GM21447 (cell line): ENCODE results near the gene FRAS1.
"Not testable (repeated sequence)": the region's sequence is repeated elsewhere in the genome, so short reads cannot be mapped to it uniquely, and the experiment has no call there.

Experiments
- ATAC-seq: cut with Tn5 transposase; IDR thresholded peaks from one replicate; pipeline ENCODE4 v1.9.1; 2021; ENCODE audit not compliant: unreplicated experiment

FRAS1 gene

DNA sequence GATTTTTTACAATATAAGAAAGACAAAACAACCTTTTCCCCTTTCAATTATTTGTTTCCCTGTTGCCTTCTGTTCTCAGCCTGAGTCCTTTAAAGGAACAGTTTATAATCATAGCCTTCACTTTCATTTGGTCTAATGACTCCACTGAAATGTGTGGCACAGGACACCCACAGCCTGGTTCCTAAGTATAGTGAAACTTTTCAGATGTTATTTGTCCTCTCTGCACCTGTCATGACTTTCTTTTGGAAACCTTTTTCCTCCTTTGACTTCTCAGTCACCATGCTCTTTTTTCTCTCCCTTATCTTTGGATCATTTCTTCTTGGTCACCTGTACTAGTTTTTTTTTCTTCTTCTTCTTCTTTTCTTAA lies 256.6 kb downstream of the FRAS1 start:
- ATAC-seq: no peak

DNA sequence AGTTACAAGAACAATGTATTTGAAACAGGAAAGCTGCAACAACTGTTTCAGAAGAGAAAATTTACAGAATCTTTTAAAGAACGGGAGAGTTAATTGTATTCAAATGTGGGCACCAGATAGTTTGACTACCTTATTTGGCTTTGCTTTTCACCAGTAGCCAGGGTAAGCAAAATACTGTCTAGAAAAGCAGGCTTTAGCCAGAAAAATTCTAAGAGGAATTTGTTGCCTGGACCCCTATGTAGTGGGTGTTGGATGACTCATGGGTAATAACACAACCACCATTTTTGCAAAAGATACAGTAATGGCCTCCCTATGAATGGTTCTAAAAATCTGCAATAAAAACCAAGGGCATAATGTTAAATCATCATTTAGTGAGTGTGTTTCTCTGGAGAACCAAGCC lies 261.0 kb downstream of the FRAS1 start:
- ATAC-seq: no peak

DNA sequence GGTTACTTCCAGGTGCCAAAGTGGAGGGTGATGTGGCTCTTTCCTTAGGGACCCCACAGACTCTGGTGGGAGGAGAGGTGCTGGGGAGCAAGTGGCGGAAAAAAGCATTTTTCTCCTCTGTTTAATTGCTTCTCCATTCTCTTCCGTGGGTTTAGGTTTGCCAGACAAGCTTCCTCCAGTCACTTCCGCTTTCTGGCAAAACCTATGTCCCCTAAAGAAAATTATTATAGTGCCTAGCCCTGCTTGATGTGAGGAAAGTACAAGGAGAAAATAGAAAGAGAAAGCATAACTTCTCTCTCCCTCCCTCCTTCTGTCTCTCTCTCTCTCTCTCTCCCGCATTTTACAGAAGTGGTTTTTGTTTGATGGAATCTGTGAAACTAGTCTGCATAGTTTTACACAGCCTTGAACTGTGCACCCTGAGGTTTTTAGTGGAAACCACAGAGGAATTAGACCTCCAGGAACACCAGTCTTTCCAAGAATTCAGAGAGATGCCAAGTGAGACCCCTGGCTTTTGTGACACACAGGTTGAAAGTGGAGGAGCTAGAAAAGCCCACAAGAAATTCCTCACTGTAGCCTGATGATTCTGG lies 263.3 kb downstream of the FRAS1 start:
- ATAC-seq: no peak

DNA sequence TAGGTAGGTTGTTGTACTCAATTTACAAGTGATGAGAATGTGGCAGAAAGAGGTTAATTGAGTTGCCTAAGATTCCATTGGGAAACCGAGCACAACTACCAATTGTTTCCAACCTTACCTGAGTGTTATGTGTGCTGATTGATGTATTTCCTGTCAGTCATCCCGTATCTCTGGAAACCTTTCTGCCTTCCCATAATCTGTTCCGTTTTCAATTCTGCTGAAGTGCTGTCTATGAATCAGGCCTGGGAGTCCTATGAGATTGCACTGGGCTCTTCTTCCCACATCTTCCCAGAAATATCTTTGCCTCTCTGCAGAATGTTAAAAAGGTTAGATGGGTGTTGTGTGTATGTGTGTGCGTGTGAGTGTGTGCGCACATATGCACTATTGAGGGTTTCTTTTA lies 264.9 kb downstream of the FRAS1 start:
- no peak for ATAC-seq

DNA sequence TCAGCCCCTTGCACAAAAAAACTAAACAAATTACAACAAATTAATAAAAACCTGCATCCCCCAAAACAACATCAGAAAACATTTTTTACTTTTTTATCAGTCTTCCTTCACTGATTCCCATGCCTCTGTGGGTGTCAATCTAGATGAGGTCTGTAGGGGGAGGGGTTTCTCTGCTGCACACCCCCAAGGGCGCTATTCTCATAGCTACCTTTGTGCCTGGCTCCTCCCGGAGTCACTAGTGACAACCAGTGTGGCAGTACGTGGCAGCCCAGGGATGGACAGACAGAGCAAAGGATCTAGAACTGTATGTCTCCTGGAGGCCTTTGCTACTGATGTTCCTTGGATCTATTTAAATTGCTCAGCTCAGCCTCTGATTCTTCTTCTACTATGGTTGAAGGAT lies 266.3 kb downstream of the FRAS1 start:
- ATAC-seq: no peak

DNA sequence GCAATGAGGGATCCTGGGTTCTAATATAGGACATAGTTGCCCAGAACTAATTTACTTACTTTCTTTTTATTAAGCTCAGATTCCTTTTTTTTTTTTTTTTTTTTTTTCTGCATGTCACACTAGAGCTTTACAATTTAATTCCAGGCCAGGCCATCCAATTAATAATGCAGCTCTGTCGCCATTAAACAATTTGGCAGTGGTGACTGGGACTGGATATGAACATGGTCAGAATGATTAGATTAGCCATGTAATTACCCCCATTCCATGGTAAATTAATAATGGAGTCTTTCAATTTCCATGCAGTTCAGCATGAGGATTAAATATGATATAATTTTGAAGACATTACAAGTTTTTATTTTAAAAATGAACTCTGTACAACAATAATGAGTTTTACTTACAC lies 267.5 kb downstream of the FRAS1 start:
- no peak for ATAC-seq

DNA sequence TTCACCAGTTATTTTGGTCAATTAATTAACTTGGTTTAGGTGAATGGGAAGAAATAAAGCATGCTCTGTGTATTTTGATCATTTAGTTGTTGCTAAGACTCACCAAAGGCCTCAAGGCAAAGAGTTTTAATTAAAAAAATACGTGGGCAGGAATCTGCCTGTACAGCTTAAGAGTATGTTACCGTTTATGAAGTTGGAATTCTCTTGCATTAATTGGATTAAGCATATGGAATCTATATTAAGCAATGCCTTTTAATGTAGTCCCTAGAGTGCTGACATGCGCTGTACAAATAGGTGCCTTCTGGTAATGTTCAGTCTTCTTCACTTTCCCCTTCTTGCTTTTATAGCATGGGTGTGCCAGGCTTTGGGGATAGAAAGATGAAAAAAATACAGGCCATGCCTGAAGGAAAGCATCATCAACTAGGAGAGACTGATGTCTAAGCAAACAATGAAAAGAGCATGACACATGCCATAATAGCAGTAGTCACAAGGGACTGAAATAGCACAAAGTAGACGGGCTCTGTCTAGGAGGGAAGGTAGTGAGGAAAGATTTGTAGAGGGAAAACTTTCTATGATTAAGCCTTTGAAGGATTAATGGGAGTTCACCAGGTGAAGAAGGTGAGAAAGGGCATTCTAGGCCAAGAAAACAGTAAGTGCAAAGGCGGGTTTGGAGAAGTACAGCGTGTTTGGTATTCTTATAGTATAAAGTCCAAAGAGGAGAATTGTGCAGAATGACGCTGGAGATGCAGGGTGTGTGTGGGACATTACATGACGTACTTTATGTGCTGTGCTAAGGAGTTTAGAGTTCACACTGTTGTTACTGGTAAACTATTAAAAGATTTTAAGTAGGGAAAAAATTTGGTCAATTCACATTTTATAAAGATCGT lies 268.4 kb downstream of the FRAS1 start:
- ATAC-seq: no peak

DNA sequence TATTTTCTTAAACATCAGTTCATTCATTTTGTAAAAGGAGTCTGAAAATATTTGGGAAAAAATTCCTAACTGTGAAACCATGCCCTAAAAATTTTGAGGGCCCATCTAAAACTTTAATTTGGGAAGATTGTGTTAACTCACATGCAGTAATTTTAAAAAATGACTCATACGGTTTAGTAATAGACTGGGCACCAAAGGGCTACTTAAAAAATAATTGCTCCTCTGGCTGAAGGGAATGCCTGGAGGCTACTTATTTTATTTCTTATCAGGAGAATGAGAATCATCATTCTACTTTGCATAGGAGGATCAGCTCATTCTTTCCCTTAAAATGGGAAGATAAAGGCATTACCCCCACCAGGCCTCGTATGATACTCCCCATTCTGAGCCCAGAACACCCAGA lies 271.5 kb downstream of the FRAS1 start:
- not testable (repeated sequence) for ATAC-seq

DNA sequence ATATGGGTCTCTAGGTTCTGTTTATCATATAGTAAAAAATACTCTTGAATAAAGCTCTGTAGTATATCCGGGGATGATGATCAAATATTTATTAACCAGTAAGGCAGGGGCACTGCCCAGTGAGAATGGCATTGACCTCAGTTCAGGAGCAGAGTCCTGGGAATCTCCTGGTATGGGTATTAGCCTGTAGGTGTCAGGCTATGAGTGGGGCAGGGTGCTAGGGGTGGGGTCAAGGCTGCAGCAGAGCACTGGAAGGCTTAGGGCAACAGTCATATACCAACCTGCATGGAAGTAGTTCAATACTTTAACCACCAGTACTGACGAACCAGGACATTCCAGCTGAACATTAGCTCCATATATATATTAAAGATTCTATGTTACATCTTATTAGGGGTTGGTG lies 274.1 kb downstream of the FRAS1 start:
- ATAC-seq: no peak

DNA sequence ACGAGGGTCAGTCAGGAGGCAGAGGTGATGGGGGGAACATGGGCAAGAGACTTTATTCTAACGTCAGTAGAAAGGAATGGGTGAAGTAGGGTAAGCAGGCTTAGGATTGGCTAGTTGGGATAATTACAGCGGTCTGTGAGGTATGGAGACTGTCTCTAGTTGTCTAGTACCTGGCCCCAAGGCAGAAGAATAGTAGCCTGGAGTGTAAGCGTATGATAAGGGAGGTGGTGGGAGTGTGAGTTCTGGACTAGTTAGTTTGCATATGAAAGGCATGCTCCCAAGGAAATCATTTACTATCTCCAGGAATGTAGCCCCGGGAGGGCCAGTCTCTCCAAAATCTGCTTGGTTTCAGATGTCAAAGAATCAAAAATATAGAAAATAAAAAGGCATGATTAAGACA lies 274.8 kb downstream of the FRAS1 start:
- no peak for ATAC-seq

DNA sequence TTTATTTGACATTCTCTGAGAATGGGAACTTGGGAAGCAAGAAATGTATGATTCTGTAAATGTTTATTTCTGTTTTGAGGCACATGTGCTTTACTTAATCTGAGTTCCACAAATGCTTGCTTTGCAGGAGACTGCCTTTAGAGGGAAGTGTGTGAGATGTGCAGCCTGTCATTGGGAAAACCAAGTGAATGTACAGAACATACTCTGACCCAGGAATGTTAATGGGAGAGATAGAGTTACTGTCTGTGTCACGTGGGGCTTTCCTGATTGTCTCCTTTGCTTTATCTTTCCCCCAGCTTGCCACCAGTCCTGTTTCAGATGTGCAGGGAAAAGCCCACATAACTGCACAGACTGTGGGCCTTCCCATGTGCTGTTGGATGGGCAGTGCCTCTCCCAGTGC lies 275.9 kb downstream of the FRAS1 start:
- ATAC-seq: no peak

DNA sequence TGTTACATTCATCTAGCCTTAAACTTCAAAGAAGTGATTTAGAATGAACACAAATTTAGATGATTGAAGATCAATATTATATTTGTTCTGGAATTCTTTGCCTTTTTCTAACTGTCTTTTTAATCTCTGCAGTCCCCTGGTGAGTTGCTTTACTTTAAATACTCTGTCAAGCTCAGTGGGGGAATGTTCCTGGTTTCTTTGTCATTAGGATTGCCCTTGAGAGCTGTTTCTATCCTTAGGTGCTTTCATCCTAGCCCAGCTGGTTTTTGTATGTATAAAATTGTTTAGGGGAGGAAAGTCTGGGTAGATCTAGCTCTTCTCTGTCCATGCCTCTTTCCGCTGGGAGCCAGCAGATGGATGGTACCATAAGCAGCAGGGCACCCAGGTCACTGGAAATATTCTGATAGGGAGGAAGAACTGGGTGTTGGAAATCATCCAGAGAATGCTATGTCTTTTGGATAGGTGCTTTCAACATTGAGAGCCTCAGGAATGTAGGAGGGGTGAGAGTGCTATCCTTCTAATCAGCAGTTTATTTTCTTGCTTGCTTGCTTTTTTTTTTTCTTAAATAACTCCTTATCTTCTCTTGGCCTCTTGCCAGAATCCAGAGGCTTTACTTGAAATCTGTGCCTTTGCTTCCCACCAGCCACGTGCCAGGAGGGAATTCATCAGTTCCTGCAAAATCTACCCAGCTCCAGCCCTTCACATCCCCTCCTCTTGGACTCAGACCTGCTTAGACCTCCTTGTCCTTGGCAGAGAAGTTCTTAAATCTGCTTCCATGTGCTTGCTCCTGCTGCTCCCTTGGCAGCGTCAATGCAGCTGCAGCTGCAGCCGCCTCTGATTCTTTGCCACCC lies 279.2 kb downstream of the FRAS1 start:
- ATAC-seq: no peak

DNA sequence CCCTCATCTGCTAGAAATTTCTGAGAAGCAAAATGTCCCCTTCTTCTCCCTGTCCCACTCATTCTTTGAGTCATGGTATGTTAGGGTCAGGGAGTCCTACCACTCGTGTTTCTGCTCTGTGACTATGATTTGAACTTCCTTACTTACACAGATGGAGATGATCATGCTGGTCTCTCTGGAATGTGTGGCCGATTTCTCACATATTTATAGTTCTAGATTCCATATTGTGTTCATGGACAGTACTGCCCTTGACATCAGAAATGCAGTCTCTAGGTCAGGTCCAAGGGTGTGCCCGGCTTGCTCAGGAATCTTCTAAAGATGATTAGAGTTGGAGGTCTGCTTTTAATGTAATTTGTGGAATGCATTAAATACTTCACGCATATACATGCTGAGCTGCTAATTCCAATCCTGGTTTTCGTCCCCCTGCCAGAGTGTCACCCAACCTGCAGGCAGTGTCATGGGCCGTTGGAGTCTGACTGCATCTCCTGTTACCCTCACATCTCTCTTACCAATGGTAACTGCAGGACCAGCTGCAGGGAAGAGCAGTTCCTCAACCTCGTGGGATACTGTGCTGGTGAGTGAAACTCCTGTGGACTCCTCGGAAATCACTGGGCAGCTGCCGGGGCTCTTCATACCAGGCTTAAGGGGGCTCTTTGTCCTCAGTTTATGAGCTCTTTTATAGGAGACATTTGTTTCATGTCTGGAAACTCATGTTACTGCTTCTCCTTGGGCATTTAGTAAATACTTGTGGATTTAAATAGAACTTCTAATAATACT lies 280.3 kb downstream of the FRAS1 start:
- no peak for ATAC-seq

DNA sequence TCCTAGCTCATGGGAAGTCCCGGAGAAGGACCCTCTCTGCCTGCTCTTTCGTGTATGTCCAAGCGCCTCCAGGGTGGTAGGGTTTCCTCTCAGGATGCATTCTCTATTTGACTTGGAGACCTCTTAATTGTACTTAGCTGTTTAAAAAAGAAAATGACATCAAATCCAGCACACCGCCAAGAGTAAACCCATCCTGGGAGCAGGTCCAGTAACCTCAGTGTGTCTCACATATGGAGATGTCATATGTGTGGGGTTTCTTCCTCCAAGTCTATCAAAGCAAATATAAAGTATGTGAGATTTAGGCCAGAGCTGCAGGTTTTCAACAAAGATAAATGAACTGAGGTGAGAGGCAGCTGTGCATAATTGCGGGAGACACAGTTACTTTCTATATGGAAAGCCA lies 285.0 kb downstream of the FRAS1 start:
- no peak for ATAC-seq

DNA sequence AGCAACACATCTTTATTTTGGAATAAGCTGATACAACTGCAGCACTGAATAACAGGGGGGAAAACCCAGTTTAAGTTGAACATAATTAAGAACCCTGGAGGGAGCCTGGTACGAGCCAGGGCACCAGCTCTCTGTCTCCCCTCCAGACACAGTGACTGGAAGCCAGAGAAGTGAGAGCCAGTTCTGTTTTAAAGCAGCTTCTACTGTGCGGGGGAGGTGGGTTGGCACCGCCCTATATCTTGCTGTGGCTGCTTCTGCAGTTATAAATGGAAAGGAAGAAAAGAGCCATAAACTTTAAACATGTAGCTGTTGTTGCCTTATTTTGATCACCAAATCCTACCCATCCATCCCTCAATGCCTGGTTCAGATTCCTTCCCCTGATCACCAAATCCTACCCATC lies 286.6 kb downstream of the FRAS1 start:
- no peak for ATAC-seq

DNA sequence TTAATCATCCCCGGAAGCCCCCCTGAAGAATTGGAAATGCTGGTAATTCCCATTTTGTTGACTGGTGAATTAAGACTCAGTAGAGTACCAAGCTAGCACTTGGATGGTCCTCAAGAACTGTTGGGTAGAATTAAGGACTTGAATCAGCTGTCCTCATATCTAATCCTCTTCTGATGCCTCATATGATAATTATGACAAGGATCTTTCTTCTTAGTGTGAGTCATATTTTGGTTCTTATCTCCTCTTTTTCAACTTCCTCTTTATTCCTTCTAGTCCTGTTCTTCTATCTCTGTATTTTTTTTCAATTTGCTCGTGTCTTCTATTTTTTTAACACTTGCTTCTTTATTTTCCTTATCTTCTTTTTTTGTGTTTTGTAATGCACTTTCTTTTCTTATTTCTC lies 288.1 kb downstream of the FRAS1 start:
- no peak for ATAC-seq

DNA sequence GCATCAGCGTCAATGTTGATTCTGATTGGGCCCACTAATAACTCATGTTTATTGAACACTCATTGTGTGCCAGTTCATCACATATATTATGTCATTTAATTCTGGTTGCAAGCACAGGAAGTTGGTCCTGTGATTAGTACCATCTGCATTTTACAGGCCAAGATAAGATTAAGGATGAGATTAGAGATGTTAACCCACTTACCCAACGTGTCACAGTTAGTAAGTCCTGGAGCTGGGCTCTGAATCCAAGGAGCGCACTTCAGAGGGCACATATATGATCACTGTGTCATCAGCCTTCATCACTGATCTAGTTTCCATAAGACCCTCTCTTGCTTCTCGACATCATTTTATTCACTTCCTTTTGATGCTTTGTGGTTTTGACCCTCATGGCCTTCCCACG lies 289.1 kb downstream of the FRAS1 start:
- ATAC-seq: no peak

DNA sequence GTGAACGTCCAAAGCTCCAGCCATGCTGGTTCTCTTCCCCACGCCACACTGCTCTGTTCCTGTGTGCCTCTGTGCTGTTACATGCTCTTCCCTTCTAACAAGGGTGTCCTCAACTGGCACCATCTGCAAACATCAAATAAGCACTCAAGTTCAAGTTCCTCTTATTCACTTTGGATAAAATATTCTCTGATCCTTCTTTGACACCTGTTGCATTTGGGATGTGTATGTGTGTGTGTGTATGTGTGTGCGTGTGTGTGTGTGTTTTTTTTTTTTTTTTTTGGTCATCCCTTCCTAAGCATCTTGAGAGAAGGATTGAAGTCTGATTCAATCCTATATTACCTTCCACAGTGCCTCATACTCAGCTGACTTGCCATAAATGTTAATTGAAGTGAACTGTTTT lies 290.4 kb downstream of the FRAS1 start:
- ATAC-seq: no peak

DNA sequence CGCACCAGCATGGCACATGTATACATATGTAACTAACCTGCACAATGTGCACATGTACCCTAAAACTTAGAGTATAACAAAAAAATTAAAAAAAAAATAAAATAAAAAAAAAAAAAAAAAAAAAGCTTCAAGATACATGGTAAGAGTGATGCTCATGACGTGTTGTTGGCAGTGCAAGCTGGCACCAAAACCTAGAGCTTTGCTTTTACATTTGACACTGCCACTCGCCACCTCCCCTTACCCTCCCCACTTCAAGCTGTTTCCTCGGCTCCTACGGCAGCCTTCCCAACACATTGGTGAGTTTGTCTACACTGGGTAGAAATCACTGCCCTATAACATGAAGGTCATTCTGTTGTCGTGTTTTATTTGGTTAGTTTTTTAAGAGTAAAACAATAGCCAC lies 296.8 kb downstream of the FRAS1 start:
- no peak for ATAC-seq

DNA sequence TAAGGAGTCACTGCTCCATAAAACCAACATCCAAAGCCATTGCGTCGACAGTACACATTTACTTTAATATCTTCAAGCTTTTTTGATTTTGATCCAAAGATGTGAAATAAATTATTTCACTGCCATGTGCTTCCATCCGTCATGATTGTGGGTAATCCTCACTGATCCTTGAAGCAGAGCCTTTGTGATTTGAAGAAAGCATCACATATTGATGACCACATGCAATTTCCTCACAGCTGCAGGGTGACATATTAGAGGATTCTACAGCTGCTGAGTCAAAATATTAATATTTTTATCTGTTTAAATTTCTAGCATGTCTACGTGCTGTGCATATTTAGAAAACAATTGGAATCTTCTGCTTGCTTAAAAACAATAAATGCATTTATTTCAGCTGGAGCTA lies 297.7 kb downstream of the FRAS1 start:
- ATAC-seq: no peak

DNA sequence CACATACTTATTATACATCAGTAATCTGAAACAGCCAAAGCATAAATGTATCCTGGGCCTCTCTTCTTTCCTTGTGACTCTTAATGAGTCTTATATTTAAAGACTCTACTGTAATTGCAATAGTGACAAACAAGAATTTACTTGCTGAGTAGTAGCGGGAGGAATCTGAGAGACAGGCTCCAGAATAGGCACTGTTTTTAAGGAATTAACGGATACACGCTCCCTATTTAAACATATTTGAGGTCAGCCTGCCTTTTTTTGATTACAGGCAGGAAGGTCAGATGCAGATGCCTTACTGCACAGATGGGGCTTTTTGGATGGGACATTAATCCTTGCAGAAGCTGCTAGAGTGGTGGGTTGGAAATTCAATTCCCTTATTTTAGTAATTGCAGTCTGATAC lies 298.2 kb downstream of the FRAS1 start:
- ATAC-seq: no peak
